BE2C (cell line): Measurements from ENCODE around the gene ZNF516.

Experiments used
- DNase-seq: peaks from one replicate; pipeline ENCODE4 v3.0.0-alpha.2; 2020
- H3K27me3 ChIP-seq: fragments of 250-450 bp; sonication (Bioruptor Pico); 2 replicates; pipeline ENCODE4 v1.5.1; 2020; ENCODE audit warnings: mild to moderate bottlenecking
- H3K36me3 ChIP-seq: fragments of 250-450 bp; sonication (Bioruptor Pico); 2 replicates; pipeline ENCODE4 v1.5.1; 2020; ENCODE audit warnings: mild to moderate bottlenecking
- H3K4me1 ChIP-seq: fragments of 250-450 bp; sonication (Bioruptor Pico); 2 replicates; pipeline ENCODE4 v1.5.1; 2020
- H3K4me3 ChIP-seq: 2 replicates; pipeline ENCODE4 v1.5.1; 2011; ENCODE audit warnings: low read depth, low read length
- H3K9me3 ChIP-seq: fragments of 250-450 bp; sonication (Bioruptor Pico); 2 replicates; pipeline ENCODE4 v1.5.1; 2020
- CTCF ChIP-seq: IDR thresholded peaks from 2 replicates; pipeline ENCODE4 v1.5.1; 2012; ENCODE audit warnings: mild to moderate bottlenecking, low read depth, low read length

ZNF516 gene

GRCh38 chr18:76346490-76347130, 148.4 kb downstream of the ZNF516 start:
- no peak overlapping the region for H3K4me3 ChIP-seq
- H3K36me3 ChIP-seq: no peaks in the 10 kb centered on the region
- no peaks in the 10 kb centered on the region for H3K9me3 ChIP-seq
- TF ChIP-seq CTCF: no peak
- H3K27me3 ChIP-seq: no peaks in the 10 kb centered on the region
- H3K4me1 ChIP-seq: no peaks in the 10 kb centered on the region
- DNase-seq: no peak

- Histone ChIP-seq H3K27me3 (no peaks in the 10 kb centered on the region), H3K9me3 (no peaks in the 10 kb centered on the region), H3K4me1 (no peaks in the 10 kb centered on the region), H3K4me3 (no peak overlapping the region), H3K36me3 (no peaks in the 10 kb centered on the region)
- no peak for DNase-seq
- TF ChIP-seq CTCF: no peak
Measured at GRCh38 chr18:76345901-76346300, 149.1 kb downstream of the ZNF516 start.

- Histone ChIP-seq H3K36me3 (no peaks in the 10 kb centered on the region), H3K4me3 (no peak overlapping the region), H3K27me3 (no peaks in the 10 kb centered on the region), H3K9me3 (no peaks in the 10 kb centered on the region), H3K4me1 (no peaks in the 10 kb centered on the region)
- DNase-seq: no peak
- no peak for TF ChIP-seq CTCF
Measured at GRCh38 chr18:76343938-76344569, 151.0 kb downstream of the ZNF516 start.

- Histone ChIP-seq H3K9me3 (no peaks in the 10 kb centered on the region), H3K27me3 (no peaks in the 10 kb centered on the region), H3K4me3 (no peak overlapping the region), H3K4me1 (no peaks in the 10 kb centered on the region), H3K36me3 (no peaks in the 10 kb centered on the region)
- TF ChIP-seq CTCF: no peak
- DNase-seq: no peak
Measured at GRCh38 chr18:76340410-76340809, 154.6 kb downstream of the ZNF516 start.

GRCh38 chr18:76339246-76339620, 155.8 kb downstream of the ZNF516 start:
- Histone ChIP-seq H3K4me3 (no peak overlapping the region), H3K4me1 (no peaks in the 10 kb centered on the region), H3K9me3 (no peaks in the 10 kb centered on the region), H3K36me3 (no peaks in the 10 kb centered on the region), H3K27me3 (no peaks in the 10 kb centered on the region)
- DNase-seq: no peak
- no peak for TF ChIP-seq CTCF

- TF ChIP-seq CTCF: no peak
- Histone ChIP-seq H3K36me3 (no peaks in the 10 kb centered on the region), H3K4me3 (no peak overlapping the region), H3K27me3 (no peaks in the 10 kb centered on the region), H3K4me1 (no peaks in the 10 kb centered on the region), H3K9me3 (no peaks in the 10 kb centered on the region)
- no peak for DNase-seq
Measured at GRCh38 chr18:76338619-76339245, 156.3 kb downstream of the ZNF516 start.
